ENCODE data around the gene NEU2. TPM values are rescaled to one million over a fixed set of nuclear protein-coding genes. Genes with fewer than 3 reads are reported as not detected.

The NEU2 gene
- total and polyA plus RNA-seq, 10 of the 15 experiments (the other 5 are each of a cell fraction or from before 2014, with no cell fraction given) = not detected

DNA sequence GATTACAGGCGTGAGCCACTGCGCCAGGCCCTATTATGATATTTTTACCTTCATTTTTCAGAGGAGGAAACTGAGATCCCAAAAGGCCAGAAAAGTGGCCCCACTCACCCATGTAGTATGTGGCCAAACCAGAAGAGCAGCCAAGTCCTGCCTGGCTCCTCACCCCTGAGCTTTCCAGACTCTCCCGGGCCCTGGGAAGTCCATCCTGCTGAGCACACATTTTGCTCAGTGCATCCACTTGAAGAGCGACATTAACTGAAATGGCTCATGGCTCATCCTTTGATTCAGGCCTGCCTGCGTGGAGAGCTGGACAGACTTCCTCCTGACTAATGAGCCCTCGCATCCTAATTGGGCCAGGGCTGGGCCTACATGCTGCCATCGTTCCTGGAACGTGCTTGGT is 9.9 kb upstream of the NEU2 start (continued):
- TF ChIP-seq FOXK2 (IDR thresholded peaks at IDR 0.05) (no peak), JUND (IDR thresholded peaks at IDR 0.05; ENCODE audit: low read depth, low read length) (no peak)

DNA sequence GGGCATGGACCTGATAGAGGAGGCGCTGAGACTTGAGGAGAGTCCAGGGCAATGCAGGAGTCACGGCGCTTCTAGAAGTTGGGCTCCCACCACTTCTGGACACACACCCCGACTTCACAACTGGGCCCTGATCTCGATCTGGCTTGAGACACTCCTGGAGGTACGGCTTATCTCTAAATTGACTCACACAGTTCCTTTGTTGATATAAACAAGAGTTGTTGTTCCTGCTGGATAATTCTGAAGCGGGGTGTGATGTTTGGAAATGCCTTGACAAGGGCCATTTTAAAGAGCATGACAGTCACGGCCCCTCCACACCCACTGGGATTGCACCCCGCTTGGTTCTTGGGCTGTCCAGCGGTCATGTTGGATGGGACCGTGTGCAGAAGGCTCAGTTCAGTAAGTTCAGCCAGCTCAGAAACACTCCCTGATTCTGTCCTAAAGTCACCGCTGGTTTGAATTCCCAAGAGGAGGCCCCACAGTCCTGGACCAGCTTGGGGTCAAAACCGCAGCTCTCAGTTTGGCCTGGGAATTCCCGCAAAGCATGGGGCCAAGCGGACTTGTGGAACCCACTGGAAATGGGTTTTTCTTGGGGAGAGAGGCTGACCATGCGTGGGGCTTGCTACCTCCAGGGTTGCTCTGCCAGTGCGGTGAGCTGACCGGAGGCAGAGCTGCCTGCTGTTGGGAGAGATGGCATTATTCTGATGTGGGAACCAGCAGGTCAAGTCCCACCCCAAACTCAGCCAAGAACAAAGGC is 9.3 kb upstream of the NEU2 start:
- intact Hi-C loops (cut with micrococcal nuclease; ENCODE audit: unreplicated experiment) = no loop called here
- no peak overlapping the region for H3K9ac ChIP-seq (ENCODE audit: control insufficient read depth, insufficient read depth, low read length)
- peaks cover 0 to 1% of the 10 kb centered on the region in 2 experiments; a peak in 1 of 4 replicates for H3K27me3 ChIP-seq (replicated peaks in 1 of 2; ENCODE audit: control insufficient read depth in 2 of 2, insufficient read depth in 2 of 2, low read length in 1 of 2)
- H3K9me3 ChIP-seq (replicated peaks; ENCODE audit: control insufficient read depth, insufficient read depth, low read length) = no peaks in the 10 kb centered on the region
- no peak for DNase-seq (ENCODE audit: low read depth, low spot score)
- H3K4me3 ChIP-seq = no peak overlapping the region
- no peaks in the 10 kb centered on the region for H3K4me1 ChIP-seq (ENCODE audit: control insufficient read depth, insufficient read depth, low read length)
- H3K4me2 ChIP-seq (ENCODE audit: control insufficient read depth, insufficient read depth) = no peak overlapping the region
- in situ Hi-C loops (cut with MboI) = no loop called here
- H2AFZ ChIP-seq (ENCODE audit: control insufficient read depth, low read depth, low read length) = no peak overlapping the region
- POLR2A ChIA-PET = no interaction called here
- H3K27ac ChIP-seq (ENCODE audit: control insufficient read depth, insufficient read depth) = no peak overlapping the region
- 56% methylated on average over 18 of the region's 18 CpGs for WGBS (ENCODE audit: insufficient coverage, insufficient replicate concordance, low lambda C conversion rate, missing lambda C conversion rate)
- CTCF ChIA-PET = no interaction called here
- H3K36me3 ChIP-seq (ENCODE audit: control insufficient read depth in 2 of 2, insufficient read depth in 2 of 2, low read length in 1 of 2) = no peaks in the 10 kb centered on the region
- H3K79me2 ChIP-seq (ENCODE audit: control insufficient read depth, insufficient read depth, low read length) = no peaks in the 10 kb centered on the region
- ATAC-seq = no peak
- no peak for FAIRE-seq
- H4K20me1 ChIP-seq (ENCODE audit: control insufficient read depth, insufficient read depth) = no peaks in the 10 kb centered on the region
- SMC1A ChIA-PET (ENCODE audit: uncharacterized antibody, unreplicated experiment) = interaction anchor here (1.0 kb wide), 1 partner anchor 419 kb away, joined by 3 read pairs; no protein-coding TSS in a partner anchor
- RAD21 ChIA-PET (ENCODE audit: unreplicated experiment) = interaction anchor here (0.6 kb wide), 1 partner anchor 68 kb away, joined by 3 read pairs; no protein-coding TSS in a partner anchor
- BruUV-seq (replicated peaks) = no TSS peak
- no peak for TF ChIP-seq RELA (IDR thresholded peaks at IDR 0.05; ENCODE audit: borderline replicate concordance, partially characterized antibody)
- TF ChIP-seq NRF1 (conservative IDR thresholded peaks at IDR 0.05; ENCODE audit: low read depth, low read length) = no peak
- TF ChIP-seq EZH2 (IDR thresholded peaks at IDR 0.05; ENCODE audit: borderline replicate concordance, control insufficient read depth, low read depth, low read length) = no peak
- no peak for TF ChIP-seq MXI1 (IDR thresholded peaks at IDR 0.05; ENCODE audit: low read depth, low read length)
- TF ChIP-seq CBX5 (IDR thresholded peaks at IDR 0.05; ENCODE audit: low read depth) = no peak
- TF ChIP-seq, protein P1, sequence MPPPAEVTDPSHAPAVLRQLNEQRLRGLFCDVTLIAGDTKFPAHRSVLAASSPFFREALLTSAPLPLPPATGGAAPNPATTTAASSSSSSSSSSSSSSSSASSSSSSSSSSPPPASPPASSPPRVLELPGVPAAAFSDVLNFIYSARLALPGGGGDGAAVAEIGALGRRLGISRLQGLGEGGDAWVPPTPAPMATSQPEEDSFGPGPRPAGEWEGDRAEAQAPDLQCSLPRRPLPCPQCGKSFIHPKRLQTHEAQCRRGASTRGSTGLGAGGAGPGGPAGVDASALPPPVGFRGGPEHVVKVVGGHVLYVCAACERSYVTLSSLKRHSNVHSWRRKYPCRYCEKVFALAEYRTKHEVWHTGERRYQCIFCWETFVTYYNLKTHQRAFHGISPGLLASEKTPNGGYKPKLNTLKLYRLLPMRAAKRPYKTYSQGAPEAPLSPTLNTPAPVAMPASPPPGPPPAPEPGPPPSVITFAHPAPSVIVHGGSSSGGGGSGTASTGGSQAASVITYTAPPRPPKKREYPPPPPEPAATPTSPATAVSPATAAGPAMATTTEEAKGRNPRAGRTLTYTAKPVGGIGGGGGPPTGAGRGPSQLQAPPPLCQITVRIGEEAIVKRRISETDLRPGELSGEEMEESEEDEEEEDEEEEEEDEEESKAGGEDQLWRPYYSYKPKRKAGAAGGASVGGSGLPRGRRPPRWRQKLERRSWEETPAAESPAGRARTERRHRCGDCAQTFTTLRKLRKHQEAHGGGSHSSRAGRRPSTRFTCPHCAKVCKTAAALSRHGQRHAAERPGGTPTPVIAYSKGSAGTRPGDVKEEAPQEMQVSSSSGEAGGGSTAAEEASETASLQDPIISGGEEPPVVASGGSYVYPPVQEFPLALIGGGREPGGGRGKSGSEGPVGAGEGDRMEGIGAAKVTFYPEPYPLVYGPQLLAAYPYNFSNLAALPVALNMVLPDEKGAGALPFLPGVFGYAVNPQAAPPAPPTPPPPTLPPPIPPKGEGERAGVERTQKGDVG (CRISPR knock-in tag; IDR thresholded peaks at IDR 0.05) = no peak
- TF ChIP-seq MTA2 (IDR thresholded peaks at IDR 0.05; ENCODE audit: low read depth) = no peak
- no peak for TF ChIP-seq SMC3 (IDR thresholded peaks at IDR 0.05; ENCODE audit: borderline replicate concordance, low read length)
- no peak for TF ChIP-seq MYB (IDR thresholded peaks at IDR 0.05; ENCODE audit: borderline replicate concordance, low read depth, low read length)
- no peak for TF ChIP-seq ZNF687 (IDR thresholded peaks at IDR 0.05)
- no peak for TF ChIP-seq NR2C2 (IDR thresholded peaks at IDR 0.05; ENCODE audit: borderline replicate concordance, control insufficient read depth, insufficient read length, low read depth)
- no peak for TF ChIP-seq ZNF274 (IDR thresholded peaks at IDR 0.05; ENCODE audit: insufficient read depth, insufficient read length)
- TF ChIP-seq RBBP5 (conservative IDR thresholded peaks at IDR 0.05) = no peak
- TF ChIP-seq ZZZ3 (IDR thresholded peaks at IDR 0.05; ENCODE audit: control insufficient read depth, insufficient read length, low read depth) = no peak
